B cell (primary cell): ENCODE measurements around the gene IFNAR2. TPM values are rescaled to one million over a fixed set of nuclear protein-coding genes. Genes with fewer than 3 reads are reported as not detected.
"Not testable (repeated sequence)": the region's sequence is repeated elsewhere in the genome, so short reads cannot be mapped to it uniquely, and the experiment has no call there.

Experiments
- ATAC-seq: fragments of 200-7000 bp; cut with Tn5 transposase; one replicate; pipeline ENCODE4 v1.10.0; 2021; ENCODE audit warnings: low read depth, mild to moderate bottlenecking, moderate number of reproducible peaks, moderate library complexity
- CTCF ChIA-PET: fragments of 350-600 bp; sonication (Branson Sonifier 250); formaldehyde crosslinking; loops from one replicate; lab custom pipeline; 2021; ENCODE audit warnings: antibody characterized with exemption, inconsistent platforms; lab: Charles Lee
- POLR2A ChIA-PET: fragments of 350-600 bp; sonication (Branson Sonifier 250); formaldehyde crosslinking; loops from one replicate; lab custom pipeline; 2021; ENCODE audit warnings: antibody characterized with exemption; lab: Charles Lee
- DNase-seq: peaks from one replicate; pipeline ENCODE4 v3.0.0; 2013
- H2AFZ ChIP-seq: 2 replicates; pipeline ENCODE4 v1.6.1; 2012; ENCODE audit warnings: mild to moderate bottlenecking, low read depth, low read length; ENCODE audit not compliant: insufficient read depth, poor library complexity, severe bottlenecking
- H3K27ac ChIP-seq, 2 donors: 1 replicate in 1 of 2; 2 replicates in 1 of 2; pipeline ENCODE4 v1.5.1; 2012 to 2013; ENCODE audit warnings: low read length in 2 of 2, mild to moderate bottlenecking in 2 of 2, moderate library complexity in 1 of 2
- H3K27me3 ChIP-seq, 4 experiments: fragments of 200-600 bp in 1 of 4; sonication (generic) in 1 of 4; replicated peaks in 1 of 4; 1 replicate in 2 of 4; 2 replicates in 2 of 4; pipeline versions ENCODE4 v1.6.1 to v1.7.0; 2013 to 2016; ENCODE audit warnings: low read length in 3 of 4, mild to moderate bottlenecking in 2 of 4, mixed read lengths in 1 of 4, moderate library complexity in 1 of 4; ENCODE audit not compliant: insufficient read depth in 4 of 4, control insufficient read depth in 3 of 4; ENCODE audit errors: control extremely low read depth in 1 of 4
- H3K36me3 ChIP-seq, 2 experiments: replicated peaks in 1 of 2; 1 replicate in 1 of 2; 2 replicates in 1 of 2; pipeline versions ENCODE4 v1.6.1 to v1.7.1; 2013; ENCODE audit warnings: low read length in 1 of 2; ENCODE audit not compliant: insufficient read depth in 2 of 2, control insufficient read depth in 1 of 2; ENCODE audit errors: control extremely low read depth in 1 of 2, extremely low read depth in 1 of 2
- H3K4me1 ChIP-seq, 2 donors: fragments of 200-600 bp in 1 of 2; sonication (generic) in 1 of 2; 1 replicate in 1 of 2; 2 replicates in 1 of 2; pipeline versions ENCODE4 v1.5.1 to v1.6.1; 2013 to 2017; ENCODE audit warnings: low read length in 2 of 2; ENCODE audit not compliant: control insufficient read depth in 2 of 2, insufficient read depth in 2 of 2
- H3K4me2 ChIP-seq: replicated peaks from 2 replicates; pipeline ENCODE3; 2012; ENCODE audit warnings: mild to moderate bottlenecking, low read depth, low read length; ENCODE audit not compliant: poor library complexity, severe bottlenecking
- H3K4me3 ChIP-seq, 5 experiments: fragments of 200-600 bp in 1 of 5; sonication (generic) in 1 of 5; 1 replicate in 3 of 5; 2 replicates in 2 of 5; pipeline versions ENCODE4 v1.5.1 to v1.7.0; 2011 to 2016; ENCODE audit warnings: low read length in 4 of 5, mild to moderate bottlenecking in 4 of 5, low read depth in 2 of 5, control low read depth in 1 of 5, moderate library complexity in 1 of 5; ENCODE audit not compliant: insufficient read depth in 1 of 5; ENCODE audit errors: control extremely low read depth in 1 of 5, extremely low read depth in 1 of 5
- H3K79me2 ChIP-seq: fragments of 200-600 bp; sonication (generic); one replicate; pipeline ENCODE4 v1.6.0; 2016; ENCODE audit warnings: low read length; ENCODE audit not compliant: control insufficient read depth, insufficient read depth
- H3K9ac ChIP-seq: fragments of 200-600 bp; sonication (generic); 2 replicates; pipeline ENCODE4 v1.6.1; 2017; ENCODE audit warnings: mild to moderate bottlenecking, low read length, moderate library complexity
- H3K9me3 ChIP-seq, 3 donors: one replicate each; pipeline versions ENCODE4 v1.6.1 to v1.7.1; 2013; ENCODE audit warnings: low read length in 2 of 3; ENCODE audit not compliant: control insufficient read depth in 2 of 3, insufficient read depth in 1 of 3; ENCODE audit errors: control extremely low read depth in 1 of 3
- H4K20me1 ChIP-seq: 2 replicates; pipeline ENCODE4 v1.6.0; 2012; ENCODE audit warnings: mild to moderate bottlenecking, low read length; ENCODE audit not compliant: insufficient read depth, control insufficient read depth, poor library complexity, severe bottlenecking
- H3K27ac Mint-ChIP-seq: one replicate; pipeline ENCODE4 v1.8.0; 2021; ENCODE audit warnings: mixed read lengths
- H3K27me3 Mint-ChIP-seq: one replicate; pipeline ENCODE4 v1.8.0; 2021; ENCODE audit warnings: mixed read lengths
- H3K4me1 Mint-ChIP-seq: one replicate; pipeline ENCODE4 v1.8.0; 2021; ENCODE audit warnings: mixed read lengths
- H3K4me3 Mint-ChIP-seq: one replicate; pipeline ENCODE4 v1.8.0; 2021; ENCODE audit warnings: mixed read lengths
- H3K9me3 Mint-ChIP-seq: one replicate; pipeline ENCODE4 v1.8.0; 2022; ENCODE audit warnings: mixed read lengths; ENCODE audit not compliant: insufficient read depth
- EZH2 ChIP-seq: IDR thresholded peaks from 2 replicates; pipeline ENCODE4 v1.6.1; 2012; ENCODE audit warnings: borderline replicate concordance, low read depth, mild to moderate bottlenecking, moderate library complexity, low read length; ENCODE audit not compliant: insufficient read depth, poor library complexity, severe bottlenecking
- WGBS: methylation state at CpG from one replicate; pipeline ENCODE4 v1.1.5; 2013; ENCODE audit warnings: missing lambda C conversion rate; ENCODE audit not compliant: insufficient coverage; 5-methylcytosine and 5-hydroxymethylcytosine counted together
- intact Hi-C: fragments of 100-400 bp; cut with micrococcal nuclease; formaldehyde crosslinking; loops from one replicate; pipeline ENCODE4 v1.10.0; 2022
- polyA plus RNA-seq: library from polyadenylated mRNA; depleted of rRNA; stranded (reverse); fragments of >200 nt; gene quantifications from 2 replicates; pipeline ENCODE4 v1.2.3, GENCODE V29; 2012
- total RNA-seq, 2 donors: library from RNA; stranded (reverse); fragments of 120-200 nt in 1 of 2; gene quantifications; 1 replicate in 1 of 2; 2 replicates in 1 of 2; pipeline versions ENCODE4 v1.2.3 to v1.2.4, GENCODE V29; 2013 to 2022
- TF ChIP-seq, protein P1 (sequence below): fragments of 200-600 bp; IDR thresholded peaks from one replicate; pipeline ENCODE4 v1.8.0; 2022; ENCODE audit warnings: antibody characterized with exemption, mild to moderate bottlenecking

IFNAR2 gene
- total and polyA plus RNA-seq, 2 donors (not counting 1 experiment from before 2014, with no cell fraction given): 33.0 to 45.0 TPM

DNA sequence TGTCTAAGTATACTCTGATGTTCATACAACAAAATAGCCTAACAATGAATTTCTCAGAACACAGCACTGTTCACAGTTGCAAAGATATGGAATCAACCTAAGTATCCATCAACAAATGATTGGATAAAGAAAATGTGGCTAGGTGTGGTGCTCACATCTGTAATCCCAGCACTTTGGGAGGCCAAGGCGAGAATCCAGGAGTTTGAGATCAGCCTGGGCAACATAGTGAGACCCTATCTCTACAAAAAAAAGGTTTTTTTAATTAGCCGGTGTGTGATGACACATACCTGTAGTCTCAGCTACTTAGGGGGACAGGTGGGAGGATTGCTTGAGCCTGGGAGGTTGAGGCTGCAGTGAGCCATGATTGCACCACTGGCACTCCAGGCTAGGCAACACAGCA, 10.7 kb downstream of the IFNAR2 start:
- Histone ChIP-seq H2AFZ (no peak overlapping the region), H3K9me3 (no peaks in the 10 kb centered on the region), H3K36me3 (peaks cover 3 to 47% of the 10 kb centered on the region in 2 experiments), H3K4me1 (peaks cover 22 to 38% of the 10 kb centered on the region in 2 donors), H3K9ac (no peak overlapping the region), H3K79me2 (peaks cover 71% of the 10 kb centered on the region), H3K4me2 (no peak overlapping the region), H3K4me3 (no peak overlapping the region), H3K27me3 (no peaks in the 10 kb centered on the region), H3K27ac (no peak overlapping the region), H4K20me1 (peaks cover 43% of the 10 kb centered on the region)
- Mint-ChIP-seq H3K27ac (peak overlapping the region; percentile 70), H3K4me3 (no peak overlapping the region), H3K9me3 (no peaks in the 10 kb centered on the region), H3K27me3 (no peaks in the 10 kb centered on the region), H3K4me1 (peaks cover 51% of the 10 kb centered on the region)
- WGBS: no CpG with 5 or more reads among the region's 2 CpGs
- no peak for DNase-seq
- TF ChIP-seq EZH2: no peak
- TF ChIP-seq, protein P1, sequence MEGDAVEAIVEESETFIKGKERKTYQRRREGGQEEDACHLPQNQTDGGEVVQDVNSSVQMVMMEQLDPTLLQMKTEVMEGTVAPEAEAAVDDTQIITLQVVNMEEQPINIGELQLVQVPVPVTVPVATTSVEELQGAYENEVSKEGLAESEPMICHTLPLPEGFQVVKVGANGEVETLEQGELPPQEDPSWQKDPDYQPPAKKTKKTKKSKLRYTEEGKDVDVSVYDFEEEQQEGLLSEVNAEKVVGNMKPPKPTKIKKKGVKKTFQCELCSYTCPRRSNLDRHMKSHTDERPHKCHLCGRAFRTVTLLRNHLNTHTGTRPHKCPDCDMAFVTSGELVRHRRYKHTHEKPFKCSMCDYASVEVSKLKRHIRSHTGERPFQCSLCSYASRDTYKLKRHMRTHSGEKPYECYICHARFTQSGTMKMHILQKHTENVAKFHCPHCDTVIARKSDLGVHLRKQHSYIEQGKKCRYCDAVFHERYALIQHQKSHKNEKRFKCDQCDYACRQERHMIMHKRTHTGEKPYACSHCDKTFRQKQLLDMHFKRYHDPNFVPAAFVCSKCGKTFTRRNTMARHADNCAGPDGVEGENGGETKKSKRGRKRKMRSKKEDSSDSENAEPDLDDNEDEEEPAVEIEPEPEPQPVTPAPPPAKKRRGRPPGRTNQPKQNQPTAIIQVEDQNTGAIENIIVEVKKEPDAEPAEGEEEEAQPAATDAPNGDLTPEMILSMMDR: no peak
- no peak for ATAC-seq
- intact Hi-C loops: no loop called here
- CTCF ChIA-PET: interaction anchor here (1.0 to 2.0 kb wide), 3 partner anchors 43 to 205 kb away, joined by 3 to 6 read pairs (median 3); no protein-coding TSS in a partner anchor
- POLR2A ChIA-PET: no interaction called here

DNA sequence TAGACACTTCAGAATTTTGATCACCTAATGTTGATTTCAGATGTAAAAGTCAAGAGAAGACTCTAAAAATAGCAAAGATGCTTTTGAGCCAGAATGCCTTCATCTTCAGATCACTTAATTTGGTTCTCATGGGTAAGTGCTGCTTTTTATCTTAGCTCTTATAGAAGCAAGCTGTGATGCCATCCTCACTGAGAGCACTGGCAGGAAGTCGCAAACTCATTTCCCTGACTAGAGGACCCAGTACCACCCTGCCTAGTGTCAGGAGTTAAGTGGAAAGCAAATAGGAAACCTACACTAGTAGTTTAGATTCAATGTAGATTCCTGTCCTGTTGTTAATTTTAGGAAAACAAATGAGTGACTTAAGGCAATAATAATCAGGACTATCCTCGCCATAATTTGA, 12.1 kb downstream of the IFNAR2 start:
- Histone ChIP-seq H3K9me3 (no peaks in the 10 kb centered on the region), H3K4me2 (no peak overlapping the region), H3K27ac (no peak overlapping the region), H3K9ac (no peak overlapping the region), H3K27me3 (no peaks in the 10 kb centered on the region), H2AFZ (no peak overlapping the region), H3K79me2 (peaks cover 58% of the 10 kb centered on the region), H4K20me1 (peaks cover 33% of the 10 kb centered on the region), H3K4me3 (no peak overlapping the region), H3K4me1 (peaks cover 22 to 29% of the 10 kb centered on the region in 2 donors), H3K36me3 (peaks cover 3 to 53% of the 10 kb centered on the region in 2 experiments)
- Mint-ChIP-seq H3K4me1 (peaks cover 47% of the 10 kb centered on the region), H3K4me3 (no peak overlapping the region), H3K27me3 (no peaks in the 10 kb centered on the region), H3K27ac (peak overlapping the region; percentile 4), H3K9me3 (no peaks in the 10 kb centered on the region)
- ATAC-seq (no peak), DNase-seq (no peak)
- TF ChIP-seq, protein P1: no peak
- TF ChIP-seq EZH2: no peak
- intact Hi-C loops: no loop called here
- no CpG with 5 or more reads among the region's 2 CpGs for WGBS
- ChIA-PET CTCF (interaction anchor here (0.7 to 2.0 kb wide), 2 partner anchors 52 to 204 kb away, joined by 4 to 6 read pairs; no protein-coding TSS in a partner anchor), POLR2A (no interaction called here)

DNA sequence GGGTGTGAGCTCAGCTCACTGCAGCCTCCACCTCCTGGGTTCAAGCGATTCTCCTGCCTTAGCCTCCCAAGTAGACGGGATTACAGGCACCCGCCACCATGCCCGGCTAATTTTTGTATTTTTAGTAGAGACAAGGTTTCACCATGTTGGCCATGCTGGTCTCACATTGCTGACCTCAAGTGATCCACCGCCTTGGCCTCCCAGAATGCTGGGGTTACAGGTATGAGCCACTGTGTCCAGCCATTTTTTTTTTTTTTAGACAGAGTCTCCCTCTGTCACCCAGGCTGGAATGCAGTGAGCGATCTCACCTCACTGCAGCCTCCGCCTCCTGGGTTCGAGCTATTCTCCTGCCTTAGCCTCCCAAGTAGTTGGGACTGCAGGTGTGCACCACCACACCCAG, 13.1 kb downstream of the IFNAR2 start:
- H3K27me3 Mint-ChIP-seq, ATAC-seq, H3K9me3 Mint-ChIP-seq, H3K4me2 ChIP-seq, H3K9ac ChIP-seq, CTCF ChIA-PET, H3K27ac ChIP-seq, intact Hi-C loops, H3K27ac Mint-ChIP-seq, H3K27me3 ChIP-seq, H2AFZ ChIP-seq, H3K9me3 ChIP-seq, H3K4me3 ChIP-seq, H3K4me3 Mint-ChIP-seq, DNase-seq: not testable (repeated sequence)
- peaks cover 20 to 26% of the 10 kb centered on the region in 2 donors for H3K4me1 ChIP-seq
- peaks cover 3 to 63% of the 10 kb centered on the region in 2 experiments for H3K36me3 ChIP-seq
- POLR2A ChIA-PET: interaction anchor here (0.7 kb wide), 1 partner anchor 118 kb away, joined by 7 read pairs; no protein-coding TSS in a partner anchor
- peaks cover 54% of the 10 kb centered on the region for H3K79me2 ChIP-seq
- WGBS: 100% methylated on average over 6 of the region's 8 CpGs
- peaks cover 44% of the 10 kb centered on the region for H3K4me1 Mint-ChIP-seq
- peaks cover 23% of the 10 kb centered on the region for H4K20me1 ChIP-seq
